GM19455 (cell line): ENCODE results near the gene AFDN.

Experiments used
- ATAC-seq: cut with Tn5 transposase; IDR thresholded peaks from one replicate; pipeline ENCODE4 v1.9.1; 2021; ENCODE audit not compliant: unreplicated experiment

The AFDN gene

GRCh38 chr6:168013250-168013915, 186.7 kb downstream of the AFDN start:
- no peak for ATAC-seq

- ATAC-seq: no peak
Measured at GRCh38 chr6:168014428-168014827, 187.7 kb downstream of the AFDN start.

- ATAC-seq: no peak
Measured at GRCh38 chr6:168015009-168015408, 188.3 kb downstream of the AFDN start.

DNA sequence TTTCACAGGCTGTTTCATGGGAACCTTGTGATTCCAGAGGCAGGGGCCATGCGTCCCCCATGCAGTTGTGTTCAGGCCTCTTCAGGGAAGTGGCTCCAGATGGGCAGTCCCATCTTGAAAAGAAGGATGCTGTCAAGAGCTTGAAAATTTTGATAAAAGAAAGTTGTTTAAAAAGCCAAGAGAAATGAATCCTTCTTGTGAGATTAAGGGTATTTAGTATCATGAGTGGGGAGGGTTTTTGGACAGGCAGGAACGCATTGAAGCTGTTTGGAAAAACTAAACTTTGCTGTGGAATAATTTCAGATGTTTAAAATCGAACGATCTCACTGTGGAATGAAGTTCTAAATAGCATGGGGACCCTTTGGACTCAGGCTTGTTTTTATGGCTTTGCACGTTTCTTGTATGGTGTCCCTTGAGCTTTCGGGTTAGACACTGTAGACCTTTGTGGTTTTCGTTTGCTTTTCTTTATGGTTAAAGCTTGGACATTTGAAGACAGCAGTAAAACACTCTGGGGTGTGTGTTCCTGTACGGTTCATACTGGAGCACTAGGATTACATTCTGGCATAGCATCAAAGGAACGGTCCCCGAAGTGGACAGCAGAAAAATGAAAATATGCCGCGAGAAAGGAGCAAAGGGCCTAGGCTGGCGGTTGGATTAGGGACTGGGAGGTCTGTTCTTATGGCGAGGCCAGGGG, 188.9 kb downstream of the AFDN start:
- no peak for ATAC-seq

DNA sequence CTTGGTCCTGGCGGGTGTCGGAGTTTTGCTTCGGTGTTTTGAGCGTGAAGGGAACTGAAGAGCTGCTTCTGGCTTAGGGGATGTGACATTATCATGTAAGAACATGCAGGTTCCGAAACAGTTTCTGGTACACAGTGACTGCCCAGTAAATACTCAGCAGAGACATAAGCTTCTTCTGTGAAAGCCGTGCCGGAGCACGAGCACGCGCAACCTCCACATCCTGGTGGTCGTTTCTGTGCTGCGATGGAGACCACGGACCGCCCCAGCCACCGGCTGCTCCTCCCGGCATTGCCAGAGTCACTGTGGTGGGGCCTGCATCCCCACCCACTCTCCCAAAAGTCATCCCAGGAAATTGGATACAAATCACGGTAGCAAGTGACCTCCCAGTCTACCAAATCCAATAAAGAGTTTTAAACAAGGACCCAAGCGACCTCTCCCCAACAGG, 189.5 kb downstream of the AFDN start:
- ATAC-seq: no peak

DNA sequence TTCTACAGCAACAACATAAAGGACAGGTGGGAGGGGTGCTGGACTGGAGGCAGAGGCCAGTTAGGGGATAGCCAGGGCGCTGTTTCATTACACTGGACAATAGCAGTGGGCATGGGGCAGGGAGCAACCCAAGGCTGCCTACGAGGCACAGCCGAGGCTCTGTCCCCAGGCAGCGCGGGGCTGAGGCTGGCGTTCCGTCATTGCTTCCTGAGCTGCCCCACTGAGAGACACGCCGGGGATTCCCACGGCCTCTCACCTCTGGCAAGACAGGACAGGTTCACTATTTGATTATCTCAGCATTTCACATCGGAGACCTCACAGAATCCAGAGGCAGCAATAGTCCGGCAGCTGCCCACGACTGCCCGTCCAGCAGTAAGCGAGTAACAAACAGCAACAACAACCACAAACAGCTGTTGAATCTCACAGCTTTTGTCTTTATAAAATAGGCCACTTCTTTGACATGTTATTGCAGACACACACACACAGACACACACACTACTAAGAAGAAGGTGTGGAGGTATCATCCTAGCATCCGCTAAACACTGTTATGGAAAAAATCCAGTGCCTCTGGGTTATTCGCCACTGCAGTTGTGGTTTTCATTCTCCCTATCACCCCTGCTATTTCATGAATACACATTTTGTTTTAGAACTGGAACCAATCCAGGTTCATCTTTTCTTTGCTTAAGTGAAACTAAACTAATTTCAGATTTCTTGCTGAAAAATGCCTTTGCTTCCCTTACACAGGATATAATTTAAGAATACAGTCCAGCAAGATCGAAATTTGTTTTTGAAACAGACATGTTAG, 190.2 kb downstream of the AFDN start:
- ATAC-seq: no peak

GRCh38 chr6:168017629-168018028, 190.9 kb downstream of the AFDN start:
- no peak for ATAC-seq

GRCh38 chr6:168018664-168019063, 192.0 kb downstream of the AFDN start:
- ATAC-seq: no peak

- ATAC-seq: no peak
Measured at GRCh38 chr6:168020242-168020641, 193.5 kb downstream of the AFDN start.

DNA sequence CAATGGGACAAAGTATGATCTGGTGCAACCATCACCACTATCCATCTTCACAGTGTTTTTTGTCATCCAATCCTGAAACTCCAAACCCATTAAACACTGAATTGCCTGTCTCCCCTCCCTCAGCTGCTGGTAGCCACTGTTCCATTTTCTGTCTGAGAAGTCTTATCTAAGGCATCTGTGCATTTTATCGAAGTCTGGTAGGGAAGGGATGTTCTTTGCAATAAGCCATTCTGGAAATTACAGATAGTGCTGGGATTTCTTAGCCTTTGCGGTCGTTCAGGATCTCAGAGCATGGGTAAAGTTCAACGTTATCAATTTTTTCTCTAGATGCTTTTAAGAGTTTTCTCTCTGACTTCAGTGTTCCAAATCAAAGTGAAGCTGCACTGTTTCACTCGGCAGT, 194.9 kb downstream of the AFDN start:
- no peak for ATAC-seq
